Measurements from ENCODE around the gene TRIM15.
"Not testable (repeated sequence)": the region's sequence is repeated elsewhere in the genome, so short reads cannot be mapped to it uniquely, and the experiment has no call there.

TRIM15 gene

DNA sequence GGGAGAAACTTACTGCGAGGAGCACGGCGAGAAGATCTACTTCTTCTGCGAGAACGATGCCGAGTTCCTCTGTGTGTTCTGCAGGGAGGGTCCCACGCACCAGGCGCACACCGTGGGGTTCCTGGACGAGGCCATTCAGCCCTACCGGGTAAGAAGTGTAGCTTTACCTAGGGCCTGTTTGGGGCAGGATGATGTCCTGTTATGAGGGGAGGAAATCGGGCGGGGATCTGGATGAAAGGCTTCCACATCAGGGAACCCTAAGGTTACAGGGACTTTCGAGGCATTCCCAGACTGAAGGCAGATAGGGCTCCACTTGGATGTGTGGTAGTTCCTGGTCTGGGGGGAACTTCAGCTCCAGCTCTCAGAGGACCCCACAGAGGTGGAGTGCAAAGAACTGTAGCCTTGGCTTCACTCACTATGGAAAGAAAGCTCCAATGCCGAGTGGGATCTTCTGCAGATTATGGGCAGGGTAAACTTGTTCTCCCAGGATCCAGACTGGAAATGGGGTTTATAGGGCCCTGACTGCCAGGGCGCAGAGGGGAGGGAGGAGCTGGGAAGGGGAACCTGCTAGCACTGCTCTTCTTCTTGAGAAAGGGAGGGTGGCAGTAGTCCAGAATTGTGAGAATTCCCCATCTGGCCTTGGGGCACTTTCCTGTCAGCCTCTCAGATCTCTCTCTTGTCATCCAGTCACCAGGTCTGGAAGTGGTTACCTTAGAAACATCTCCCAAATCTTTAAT, 740 bp downstream of the TRIM15 start:
- DNase-seq: no peak

DNA sequence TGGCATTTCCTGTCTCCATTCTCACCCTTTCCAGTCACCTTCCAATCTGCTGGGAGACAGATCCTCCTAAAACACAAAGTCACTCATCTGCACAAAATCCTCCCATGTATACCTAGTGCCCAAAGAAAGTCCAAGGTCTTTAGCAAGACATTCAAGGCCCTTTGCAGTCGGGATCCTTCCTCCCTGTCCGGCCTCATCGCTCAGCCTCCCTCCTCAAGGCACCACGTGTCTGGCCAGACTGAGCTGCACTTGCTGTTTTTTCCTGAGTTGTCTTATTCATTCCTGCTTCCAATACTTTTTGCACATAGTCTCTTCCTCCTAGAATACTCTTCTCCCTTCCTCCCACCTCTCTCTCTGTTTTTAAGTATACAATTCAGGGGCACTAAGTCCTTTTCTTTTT, 1.4 kb downstream of the TRIM15 start:
- no peak for DNase-seq

DNA sequence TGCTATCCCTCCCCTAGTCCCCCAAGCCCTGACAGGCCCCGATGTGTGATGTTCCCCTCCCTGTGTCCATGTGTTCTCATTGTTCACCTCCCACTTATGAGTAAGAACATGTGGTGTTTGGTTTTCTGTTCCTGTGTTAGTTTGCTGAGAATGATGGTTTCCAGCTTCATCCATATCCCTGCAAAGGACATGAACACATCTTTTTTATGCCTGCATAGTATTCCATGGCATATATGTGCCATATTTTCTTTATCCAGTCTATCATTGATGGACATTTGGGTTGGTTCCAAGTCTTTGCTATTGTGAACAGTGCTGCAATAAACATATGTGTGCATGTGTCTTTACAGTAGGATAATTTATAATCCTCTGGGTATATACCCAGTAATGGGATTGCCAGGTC, 1.9 kb downstream of the TRIM15 start:
- not testable (repeated sequence) for DNase-seq

DNA sequence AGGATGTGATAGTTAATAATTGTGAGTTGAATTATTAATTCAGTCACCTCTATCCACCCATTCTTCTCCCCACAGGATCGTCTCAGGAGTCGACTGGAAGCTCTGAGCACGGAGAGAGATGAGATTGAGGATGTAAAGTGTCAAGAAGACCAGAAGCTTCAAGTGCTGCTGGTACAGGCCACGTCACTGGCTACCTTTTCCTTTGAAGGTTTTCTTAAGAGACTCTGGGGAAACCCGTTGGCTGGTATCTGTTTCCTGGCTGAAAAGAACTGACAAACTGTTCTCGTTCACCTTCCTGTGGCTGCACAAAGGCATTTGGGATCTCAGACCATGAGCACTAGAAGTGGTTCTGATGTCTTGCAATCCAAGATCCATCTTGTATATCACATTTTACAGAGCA, 3.8 kb downstream of the TRIM15 start:
- DNase-seq: no peak

DNA sequence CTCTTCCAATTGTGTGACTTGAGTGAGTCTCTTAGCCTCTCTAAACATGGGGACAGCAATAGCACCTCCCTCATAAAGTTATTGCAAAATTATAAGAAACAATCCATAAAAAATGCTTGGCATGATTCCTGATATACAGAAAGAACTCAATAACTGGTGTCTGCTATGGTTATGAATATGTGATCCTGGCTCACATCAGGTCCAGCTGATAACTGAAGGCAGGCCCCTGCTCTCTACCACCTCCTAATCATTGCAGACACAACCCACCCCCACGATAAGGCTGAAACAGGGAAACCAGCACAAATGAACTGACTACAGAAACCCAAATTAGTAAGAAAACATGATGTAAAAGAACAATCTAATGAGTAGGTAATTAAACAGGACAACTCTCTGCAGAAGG, 5.4 kb downstream of the TRIM15 start:
- no peak for DNase-seq

DNA sequence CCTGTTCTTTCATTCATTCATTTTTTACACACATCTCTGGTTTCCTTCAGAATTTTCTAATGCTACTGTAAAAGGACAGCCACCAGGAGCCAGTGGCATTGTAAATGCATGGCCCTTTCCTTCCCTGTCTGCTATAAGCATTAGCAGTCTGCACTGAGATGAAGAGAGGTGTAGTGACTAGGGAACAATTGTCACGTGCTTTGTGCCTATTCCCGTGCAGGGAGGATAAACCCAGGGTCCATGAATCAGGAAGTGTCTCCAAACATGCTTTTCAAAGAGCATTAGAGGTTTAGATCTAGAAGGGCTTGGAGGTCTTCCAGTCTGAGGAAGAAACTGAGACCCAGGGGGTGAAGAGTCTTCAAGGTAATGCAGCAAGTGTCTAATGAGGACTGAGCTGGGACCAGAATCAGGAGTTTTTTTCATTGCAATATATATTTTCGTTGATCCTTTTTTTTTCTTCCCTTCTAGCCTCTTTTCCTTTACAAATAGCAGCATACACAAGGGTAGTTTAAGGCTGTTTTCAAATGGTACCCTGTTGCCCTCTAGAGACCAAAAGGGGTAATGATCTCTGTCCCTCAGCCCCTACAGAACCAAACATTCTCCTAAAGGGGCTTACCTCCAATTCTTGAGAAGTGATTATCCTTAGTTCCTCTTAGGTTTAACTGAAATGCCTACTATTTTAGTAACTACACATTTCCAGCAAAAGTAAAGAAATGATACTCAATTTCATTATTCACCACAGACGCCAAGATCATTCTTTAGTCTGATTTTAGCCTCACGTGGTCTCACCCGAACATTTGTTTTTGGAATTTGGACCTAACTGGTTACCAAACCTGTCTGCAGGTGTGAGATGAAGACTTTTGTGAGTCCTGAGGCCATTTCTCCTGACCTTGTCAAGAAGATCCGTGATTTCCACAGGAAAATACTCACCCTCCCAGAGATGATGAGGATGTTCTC, 6.6 kb downstream of the TRIM15 start:
- no peak for DNase-seq

DNA sequence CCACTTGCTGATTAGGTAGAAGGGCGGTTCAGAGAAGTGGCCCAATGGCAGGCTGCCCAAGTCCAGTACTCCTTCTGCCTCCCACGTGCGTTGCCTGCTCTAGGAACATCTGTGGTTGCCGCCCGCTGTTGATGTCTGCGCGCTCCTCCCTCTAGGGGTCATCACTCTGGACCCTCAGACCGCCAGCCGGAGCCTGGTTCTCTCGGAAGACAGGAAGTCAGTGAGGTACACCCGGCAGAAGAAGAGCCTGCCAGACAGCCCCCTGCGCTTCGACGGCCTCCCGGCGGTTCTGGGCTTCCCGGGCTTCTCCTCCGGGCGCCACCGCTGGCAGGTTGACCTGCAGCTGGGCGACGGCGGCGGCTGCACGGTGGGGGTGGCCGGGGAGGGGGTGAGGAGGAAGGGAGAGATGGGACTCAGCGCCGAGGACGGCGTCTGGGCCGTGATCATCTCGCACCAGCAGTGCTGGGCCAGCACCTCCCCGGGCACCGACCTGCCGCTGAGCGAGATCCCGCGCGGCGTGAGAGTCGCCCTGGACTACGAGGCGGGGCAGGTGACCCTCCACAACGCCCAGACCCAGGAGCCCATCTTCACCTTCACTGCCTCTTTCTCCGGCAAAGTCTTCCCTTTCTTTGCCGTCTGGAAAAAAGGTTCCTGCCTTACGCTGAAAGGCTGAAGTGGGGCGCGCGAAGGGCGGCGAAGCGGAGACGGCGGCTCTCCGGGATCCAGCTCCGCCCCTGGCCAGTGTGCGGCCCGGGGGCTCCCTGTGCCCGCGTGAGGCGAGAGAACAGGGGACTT, 8.5 kb downstream of the TRIM15 start:
- no peak for DNase-seq

DNA sequence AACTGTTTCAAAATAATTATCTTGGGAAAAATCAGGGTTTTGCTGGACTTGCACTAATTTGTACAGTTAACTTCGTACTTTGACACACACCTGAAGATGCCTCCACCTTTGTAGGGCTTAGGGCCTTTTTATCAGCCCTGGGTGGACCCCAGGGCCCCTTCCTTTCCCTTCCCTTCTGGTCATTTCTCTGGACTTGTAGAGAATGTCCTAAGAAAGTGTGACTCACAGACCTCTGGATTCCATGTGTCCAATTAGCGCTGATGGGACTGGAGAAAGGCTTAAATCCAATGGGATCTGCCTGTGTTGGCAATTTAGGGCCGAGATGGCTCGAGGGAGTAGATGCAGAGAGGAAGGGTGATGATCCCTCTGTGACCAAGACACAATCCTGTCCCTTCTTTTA, 9.3 kb downstream of the TRIM15 start:
- no peak for DNase-seq

DNA sequence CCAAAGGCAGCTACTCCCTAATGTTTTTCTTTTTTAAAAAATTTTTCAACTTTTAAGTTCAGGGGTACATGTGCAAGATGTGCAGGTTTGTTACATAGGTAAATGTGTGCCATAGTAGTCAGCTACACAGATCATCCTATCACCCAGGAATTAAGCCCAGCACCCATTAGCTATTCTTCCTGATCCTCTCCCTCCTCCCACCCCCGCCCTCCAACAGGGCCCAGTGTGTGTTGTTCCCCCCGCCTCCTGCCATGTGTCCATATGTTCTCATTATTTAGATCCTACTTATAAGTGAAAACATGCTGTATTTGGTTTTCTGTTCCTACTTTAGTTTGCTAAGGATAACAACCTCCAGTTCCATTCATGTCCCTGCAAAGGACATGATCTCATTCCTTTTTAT, 12.4 kb downstream of the TRIM15 start:
- no peak for DNase-seq

DNA sequence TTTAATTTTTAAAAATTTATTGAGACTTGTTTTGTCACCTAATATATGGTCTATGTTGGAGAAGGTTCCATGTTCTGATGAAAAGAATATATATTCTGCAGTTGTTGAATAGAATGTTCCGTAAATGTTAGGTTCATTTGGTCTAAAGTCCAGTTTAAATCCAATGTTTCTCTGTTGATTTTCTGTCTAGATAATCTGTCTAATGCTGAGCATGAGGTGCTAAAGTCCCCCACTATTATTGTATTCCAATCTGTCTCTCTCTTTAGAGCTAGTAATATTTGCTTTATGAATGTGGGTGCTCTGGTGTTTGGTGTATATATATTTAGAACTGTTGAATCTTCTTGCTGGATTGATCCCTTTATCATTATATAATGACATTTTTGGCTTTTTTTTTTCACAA, 15.5 kb downstream of the TRIM15 start:
- DNase-seq: no peak

DNA sequence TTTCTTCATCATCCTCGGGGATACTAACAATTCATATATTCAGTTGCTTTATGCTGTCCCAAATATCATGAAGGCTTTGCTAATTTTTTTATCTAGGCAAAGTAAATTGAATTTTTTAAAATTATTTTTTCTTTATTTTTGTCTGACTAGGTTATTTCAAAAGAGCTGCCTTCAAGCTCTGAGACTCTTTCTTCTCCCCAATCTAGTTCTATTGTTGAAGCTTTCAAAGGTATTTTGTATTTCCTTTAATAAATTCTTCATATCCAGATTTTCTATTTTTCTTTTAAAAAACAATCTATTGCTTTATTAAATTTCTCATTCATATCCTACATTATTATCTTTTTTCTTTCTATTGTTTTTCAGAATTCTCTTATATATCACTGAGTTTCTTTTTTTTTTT, 16.8 kb downstream of the TRIM15 start:
- no peak for DNase-seq

DNA sequence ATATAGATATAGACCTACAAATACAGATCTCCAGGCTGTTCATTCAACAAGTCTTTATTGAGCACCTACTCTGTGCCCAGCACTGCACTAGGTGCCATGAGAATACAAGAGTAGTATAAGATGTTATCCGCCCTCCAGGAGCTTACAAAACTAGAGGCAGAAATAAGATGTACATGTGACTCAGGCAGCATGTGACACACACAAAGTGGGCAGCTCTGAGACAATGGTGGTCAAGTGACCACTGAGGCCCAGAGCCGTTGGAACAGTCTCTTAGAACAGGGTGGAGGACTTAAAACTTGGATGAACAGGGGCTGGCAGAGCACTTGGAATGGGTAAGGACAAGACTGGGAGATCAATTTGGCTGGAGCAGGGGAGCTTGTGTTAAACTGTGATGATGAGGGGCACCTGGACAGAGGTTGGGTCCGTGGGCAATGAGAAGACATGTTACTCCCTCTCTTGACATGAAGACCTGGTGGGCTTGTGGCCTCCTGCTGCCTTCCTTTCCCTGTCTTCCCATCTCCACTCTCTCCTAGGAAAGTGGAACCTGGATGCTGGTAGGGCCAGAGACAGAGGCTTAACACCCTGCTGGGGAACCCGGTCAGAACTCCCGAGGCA, 21.2 kb downstream of the TRIM15 start:
- DNase-seq: no peak

DNA sequence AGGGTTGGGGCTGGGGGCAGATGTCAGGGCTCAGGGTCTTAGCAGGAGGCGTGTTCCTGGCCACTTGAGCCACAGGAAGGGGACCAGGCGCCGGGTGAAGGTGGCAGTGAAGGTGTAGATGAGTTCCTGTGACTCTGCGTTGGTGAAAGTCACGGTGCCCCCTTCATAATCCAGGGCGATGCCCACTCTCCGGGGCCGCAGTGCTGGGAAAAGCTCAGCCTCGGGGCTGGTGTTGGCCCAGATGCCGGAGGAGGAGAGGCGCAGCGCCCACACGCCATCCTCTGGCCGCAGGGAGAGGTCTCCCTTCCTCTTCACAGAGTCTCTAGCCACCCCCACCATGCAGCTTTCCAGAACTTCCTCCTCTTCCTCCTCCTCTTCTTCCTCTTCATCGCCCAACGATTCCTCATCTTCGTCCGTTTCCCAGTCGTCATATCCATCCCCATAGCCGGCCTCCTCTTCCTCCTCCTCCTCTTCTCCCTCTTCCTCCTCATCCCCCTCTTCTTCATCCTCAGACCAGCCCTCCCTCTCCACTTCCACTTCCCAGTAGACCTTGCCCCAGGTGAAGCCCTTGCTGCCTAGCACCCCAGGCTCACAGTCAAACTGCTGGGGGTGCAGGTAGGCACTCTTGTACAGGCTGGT, 22.6 kb downstream of the TRIM15 start:
- DNase-seq: no peak

DNA sequence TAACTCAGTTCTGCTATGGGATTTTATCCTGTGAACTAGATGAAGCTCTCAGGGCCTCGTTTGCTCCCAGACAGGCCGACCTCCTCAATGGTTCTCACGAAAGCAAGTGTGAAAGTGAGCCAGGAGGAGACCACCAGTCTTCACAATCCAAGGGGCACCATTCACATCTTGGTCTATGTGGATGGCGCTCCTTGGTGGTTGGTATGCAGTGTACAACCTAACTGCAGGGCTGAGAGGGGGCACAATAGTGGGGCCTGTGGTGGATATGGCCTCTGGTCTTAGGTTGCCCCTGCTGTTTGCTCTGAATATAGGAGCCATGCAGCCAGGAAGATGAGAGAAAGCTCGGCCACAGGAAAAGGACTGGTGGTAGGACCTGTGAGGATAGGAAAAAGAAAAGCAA, 25.2 kb downstream of the TRIM15 start:
- DNase-seq: no peak

DNA sequence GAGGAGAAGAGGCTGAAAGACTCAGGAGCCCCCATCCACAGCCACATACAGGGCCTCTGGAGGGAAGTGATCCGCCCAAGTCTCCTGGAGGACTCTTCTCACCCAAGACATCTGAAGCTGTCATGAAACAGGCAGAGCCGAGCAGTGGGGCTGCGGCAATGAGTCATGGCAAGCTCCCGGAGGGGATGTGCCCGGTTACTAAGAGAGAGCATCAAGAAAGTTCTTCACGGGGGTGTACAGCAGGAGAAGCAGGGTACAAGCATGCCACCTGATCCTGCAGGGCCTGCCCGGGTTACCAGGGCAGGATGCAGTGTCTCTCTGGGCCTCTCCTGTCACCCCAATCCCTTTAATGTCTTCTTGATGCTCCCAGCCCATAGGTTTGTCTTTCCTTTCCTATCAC, 28.7 kb downstream of the TRIM15 start:
- DNase-seq: no peak

DNA sequence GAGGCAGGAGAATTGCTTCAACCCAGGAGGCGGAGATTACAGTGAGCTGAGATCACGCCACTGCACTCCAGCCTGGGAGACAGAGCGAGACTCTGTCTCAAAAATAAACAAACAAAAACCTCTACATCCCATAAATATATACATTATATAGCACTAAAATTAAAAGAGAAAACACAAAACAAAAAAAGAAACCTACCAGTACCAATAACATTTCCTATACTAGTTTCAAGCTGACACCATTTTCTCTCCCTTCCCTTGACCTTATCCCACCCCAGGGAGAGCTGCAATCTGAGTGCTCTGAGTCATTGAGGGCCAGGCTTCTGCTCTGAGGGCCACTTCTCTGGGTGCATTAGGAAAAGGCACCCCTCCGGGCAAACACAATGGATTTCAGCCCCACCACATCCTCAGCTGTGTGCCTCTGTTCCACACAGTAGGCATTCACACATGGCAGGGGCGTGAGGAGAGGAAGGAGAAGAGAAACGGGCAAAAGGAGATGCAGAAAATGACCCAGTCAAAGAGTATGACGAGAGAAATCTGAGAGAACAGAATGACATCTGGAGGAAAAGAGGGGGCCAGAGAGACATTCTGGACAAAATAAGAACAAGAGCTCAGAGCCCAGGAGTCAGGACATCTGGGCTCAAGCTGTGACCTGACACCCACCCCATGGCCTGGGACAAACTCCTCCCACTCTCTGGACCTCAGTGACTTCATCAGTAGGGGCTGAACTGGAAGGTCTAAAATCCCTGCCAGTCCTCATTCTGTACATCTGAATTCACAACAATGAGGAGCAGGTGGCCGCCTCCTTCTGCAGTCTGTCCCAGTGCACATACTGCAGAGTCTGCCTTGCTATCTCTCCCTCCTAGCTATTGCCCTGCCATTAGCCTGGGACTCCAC, 31.7 kb downstream of the TRIM15 start:
- DNase-seq: no peak

DNA sequence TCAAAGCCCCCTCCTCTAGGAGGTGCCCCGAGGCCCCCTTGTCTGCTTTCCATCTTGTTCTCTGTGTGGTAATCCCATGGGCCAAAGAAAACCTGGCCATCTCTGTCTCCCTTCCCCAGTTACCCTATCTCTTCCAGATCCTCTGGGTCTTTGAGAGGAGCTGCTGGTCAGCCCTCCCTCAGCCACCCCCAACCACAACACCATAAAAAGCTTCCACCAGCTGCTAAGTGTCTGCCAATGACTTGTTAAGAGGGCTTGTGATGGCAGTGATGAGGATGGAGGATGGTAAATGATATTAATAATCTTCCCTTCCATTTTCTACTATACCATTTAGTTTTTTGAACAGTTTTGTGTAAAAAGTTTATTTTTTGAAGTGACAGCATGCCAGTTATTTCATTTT, 32.6 kb downstream of the TRIM15 start:
- DNase-seq: no peak

DNA sequence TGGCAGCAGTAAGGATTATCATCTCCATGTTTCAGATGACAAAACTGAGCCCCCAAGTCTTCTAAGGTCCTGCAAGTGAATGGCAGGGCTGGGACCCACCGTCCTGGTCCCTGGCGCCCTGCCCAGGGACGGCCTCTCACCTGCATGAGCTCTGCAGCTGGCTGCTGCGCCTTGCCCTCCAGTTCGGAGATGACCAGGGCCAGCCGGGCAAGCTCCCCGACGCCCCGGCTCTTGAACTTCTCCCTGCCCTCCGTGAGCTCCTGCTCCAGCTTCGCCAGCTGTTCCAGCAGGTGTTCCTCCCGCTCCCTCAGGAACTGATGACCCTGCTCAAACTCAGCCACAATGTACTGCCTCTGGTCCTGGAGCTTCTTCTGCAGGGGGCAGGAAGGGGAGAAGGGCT, 33.0 kb downstream of the TRIM15 start:
- no peak for DNase-seq

DNA sequence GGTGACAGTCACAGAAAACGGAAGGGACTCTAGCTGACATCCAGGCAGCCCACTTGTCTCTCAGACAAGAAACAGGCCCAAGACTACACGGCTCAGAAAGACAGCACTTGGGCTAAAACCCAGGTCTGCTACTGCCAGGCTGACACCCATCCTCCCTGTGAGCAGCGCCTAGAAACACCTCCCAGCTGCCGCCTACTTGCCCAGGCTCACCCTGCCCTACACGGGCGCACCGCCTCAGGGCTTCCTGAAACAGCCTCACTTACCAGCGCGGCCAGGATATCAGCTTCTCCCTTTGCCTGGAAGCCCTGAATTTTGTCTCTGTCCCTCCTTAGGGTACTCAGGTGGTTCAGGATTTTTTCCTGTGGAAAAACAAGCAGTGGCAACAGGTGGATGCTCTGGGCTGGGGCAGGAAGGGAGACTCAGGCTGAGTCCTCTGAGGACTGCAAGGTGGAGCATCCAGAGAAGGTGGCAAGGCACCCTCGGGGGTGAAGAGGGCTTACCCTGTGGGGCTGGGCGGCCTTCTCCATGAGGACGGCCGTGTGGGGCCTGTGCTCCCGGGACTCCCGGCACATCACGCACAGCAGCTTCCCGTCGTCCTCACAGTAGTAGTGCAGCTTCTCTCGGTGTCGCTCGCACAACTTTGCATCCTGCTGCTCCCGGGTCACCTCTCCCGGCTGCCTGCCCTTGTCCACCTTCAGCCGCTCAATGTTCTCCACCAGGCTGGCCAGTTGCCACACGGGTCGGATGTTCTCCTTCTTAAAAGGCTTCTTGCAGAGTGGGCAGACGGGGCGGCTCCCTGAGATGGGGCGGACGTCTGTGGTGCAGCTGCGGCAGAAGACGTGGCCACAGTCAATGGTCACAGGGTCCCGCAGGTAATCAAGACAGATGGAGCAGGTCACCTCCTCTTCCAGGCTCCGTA, 35.1 kb downstream of the TRIM15 start:
- DNase-seq: no peak

DNA sequence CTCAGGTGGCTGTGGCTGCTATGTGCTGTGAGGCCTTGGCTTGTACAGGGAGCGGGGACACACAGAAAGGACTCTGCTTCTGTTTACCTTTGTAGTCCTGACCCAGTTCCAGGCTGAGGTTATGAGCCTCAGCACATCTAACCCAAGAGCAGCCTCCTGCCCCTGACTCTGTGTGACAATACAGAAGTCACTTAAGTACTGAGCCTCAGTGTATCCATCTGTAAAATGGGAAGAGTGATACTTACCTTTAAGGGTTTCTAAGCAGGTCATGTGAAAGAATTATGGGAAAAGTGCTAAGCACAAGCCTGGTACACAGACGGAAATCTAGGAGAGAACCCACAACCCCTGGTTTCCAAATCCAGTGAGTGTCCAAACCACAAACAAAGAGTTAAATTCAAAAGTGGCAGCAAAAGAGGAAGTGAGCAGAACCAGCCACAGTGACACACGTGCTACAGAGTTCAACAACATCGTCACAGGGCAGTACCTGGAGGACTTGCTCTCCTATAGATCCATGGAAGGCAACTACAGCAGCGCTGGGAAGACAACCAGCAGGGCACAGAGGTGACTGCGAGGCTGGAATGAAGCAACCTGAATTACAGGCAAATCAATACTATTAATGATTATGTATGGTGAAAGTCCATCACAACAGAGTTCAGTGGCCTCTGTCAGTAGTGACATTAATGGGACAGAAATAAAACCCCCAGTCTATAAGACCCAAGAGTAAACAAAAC, 37.4 kb downstream of the TRIM15 start:
- no peak for DNase-seq
